ENCODE results near the gene SDK2.

The SDK2 gene

DNA sequence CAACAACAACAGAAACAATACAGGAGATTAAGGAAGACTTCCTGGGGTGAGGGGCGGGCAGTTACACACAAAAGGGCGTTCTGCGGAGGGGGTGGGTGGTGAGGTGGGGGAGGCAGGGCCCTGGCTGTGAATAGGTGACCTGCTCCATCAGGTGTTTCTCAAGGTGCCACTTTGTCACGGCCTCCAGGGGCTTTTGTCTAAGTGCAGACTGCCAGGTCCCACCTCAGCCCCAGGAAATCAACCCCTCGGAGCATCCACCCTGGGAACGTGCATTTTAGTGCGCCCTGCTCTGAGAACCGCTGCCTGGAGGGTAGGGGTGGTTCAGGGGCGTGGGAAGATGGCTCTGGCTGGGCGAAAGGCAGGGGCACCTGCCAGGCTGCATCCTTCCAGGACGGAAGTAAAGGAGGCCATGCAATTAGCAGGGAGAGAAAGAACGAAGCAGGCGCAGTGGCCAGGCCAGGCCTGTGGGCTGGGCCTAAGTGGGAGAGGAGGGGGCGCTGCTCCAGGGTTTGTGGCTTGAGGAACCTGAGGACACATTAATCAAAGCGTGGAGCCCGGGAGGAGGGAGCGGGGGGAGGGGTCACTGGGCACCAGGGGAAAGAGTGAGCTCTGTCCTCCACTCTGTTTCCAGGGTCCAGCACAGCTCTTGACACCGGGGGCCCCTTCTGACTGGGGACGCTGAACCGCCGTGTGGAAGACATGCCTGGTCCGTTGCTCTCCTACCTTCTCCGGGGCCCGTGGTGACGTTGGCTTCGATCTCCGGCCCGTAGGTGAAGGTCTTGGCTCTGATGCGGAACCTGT, 283.1 kb downstream of the SDK2 start:
- DNase-seq (ENCODE audit: low read depth): no peak

DNA sequence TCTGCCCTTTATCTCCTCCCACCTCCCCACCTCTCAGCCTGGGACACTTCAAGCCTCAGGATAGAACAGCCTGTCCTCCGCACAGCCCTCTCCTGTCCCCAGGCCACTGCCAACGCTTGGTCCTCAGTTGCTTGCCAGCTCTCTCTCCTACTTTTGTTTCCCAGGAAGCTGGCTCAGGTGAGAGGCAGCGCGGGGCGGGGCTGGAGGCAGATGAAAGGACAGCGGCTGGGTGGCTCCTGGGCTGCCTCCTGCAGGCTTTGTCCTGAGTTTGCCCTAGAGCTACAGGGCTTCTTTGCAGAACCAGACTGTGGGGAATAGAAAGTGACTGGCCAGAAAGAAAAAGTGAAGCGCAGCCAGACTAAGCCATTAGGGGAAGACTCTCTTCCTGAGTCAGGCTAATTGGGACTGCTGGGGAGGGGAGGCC, 284.2 kb downstream of the SDK2 start:
- no peak for DNase-seq (ENCODE audit: low read depth)

DNA sequence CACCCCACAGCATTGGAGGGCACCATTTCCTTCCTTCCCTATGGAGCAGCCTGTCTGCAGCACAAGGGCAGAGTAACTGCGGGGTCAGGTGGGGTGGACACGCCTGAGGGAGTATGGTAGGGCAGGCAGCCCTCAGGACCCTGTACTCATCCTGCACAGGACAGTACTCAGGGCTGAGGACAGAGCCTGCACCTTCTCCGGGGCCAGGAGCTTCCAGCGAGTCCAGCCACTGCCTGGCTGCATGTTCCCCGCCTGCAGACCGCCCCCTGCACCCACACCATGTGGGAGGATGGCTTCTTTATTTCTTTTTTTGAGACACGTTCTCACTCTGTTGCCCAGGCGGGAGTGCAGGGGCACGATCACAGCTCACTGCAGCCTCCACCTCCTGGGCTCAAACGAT, 284.9 kb downstream of the SDK2 start:
- DNase-seq (ENCODE audit: low read depth): no peak

DNA sequence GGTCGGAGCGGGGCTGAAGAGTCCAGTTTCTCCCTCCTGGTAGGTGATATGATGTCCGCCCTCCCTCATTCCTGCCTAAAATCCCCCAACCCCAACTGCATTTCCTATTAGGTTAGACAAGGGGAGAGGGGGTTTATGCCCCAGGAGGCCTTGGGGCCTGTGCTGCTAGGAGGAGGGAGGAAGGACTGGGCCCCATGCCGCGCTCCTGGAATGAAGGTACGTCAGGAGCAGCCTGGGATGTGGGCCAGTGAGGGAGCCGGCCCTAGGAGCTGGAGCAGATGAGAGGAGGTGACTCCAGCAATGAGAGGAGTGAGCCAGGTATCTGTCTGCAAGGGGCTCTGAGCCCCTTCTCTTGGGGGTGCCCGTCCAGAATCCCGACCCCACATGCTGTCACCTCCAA, 285.6 kb downstream of the SDK2 start:
- DNase-seq (ENCODE audit: low read depth): no peak

DNA sequence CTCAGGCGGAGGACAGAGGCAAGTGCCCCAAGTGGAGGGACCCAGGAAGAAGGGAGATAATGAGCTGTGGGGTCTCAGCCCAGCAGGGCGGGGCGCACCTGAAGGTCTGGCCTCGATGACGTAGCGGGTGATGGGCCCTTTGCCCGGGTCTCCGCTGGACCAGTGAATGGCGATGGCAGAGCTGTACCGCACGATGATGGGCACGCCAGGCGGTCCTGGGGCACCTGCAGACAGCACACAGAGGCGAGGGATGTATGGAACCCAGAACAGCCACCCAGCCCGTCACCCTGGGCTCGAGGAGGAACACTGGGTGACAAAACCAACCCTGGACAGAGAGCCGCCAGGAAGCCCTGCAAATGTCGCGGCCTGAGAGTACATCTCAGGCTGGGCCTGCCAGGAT, 286.3 kb downstream of the SDK2 start:
- no peak for DNase-seq (ENCODE audit: low read depth)

DNA sequence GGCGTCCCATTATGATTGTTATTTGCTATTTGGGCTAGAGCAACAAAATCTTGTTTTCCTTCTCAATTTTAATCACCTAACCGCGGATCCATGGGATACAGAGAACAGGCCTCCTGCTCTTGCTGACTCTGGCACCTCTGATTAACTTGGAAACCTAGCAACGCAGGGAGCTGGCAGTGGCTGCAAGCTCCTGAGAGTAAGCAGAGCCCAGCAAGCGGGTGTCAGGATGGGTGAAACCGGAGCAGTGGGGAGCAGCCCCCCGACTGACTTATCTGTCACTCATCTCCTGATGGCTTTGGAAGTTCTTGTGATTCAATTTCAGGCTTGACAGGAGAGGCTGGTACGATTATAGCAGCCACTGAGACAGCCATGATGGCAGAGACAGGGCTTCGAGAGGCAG, 286.9 kb downstream of the SDK2 start:
- DNase-seq (ENCODE audit: low read depth): no peak

DNA sequence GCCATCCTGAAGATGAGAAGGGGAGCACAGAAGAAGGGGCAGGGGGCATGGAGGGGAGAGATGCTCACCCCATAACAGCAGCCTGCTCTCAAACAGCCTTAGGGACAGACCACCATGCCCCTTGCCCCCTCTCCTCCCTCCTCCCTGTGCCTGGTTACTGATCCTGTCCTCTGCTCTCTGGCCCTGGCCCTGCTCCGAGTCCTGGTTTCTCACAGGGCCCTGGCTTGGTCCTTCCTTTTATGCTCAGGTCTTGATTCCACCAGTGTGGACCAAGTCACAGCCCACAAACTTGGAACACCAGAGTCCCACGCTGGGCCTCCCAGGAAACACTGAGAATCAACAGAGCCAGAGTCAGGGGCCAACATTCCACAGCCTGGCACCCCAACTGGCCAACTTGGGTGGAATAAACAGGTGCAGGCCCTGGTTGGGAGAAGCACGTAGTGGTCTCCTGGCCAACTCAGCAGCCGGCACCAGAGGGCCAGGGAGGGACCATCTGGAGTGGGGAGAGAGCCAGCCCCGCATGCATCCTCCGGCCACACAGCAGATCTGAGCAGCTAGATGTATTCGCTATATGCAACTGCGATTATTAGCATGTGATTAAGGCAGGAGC, 287.6 kb downstream of the SDK2 start:
- no peak for DNase-seq (ENCODE audit: low read depth)

DNA sequence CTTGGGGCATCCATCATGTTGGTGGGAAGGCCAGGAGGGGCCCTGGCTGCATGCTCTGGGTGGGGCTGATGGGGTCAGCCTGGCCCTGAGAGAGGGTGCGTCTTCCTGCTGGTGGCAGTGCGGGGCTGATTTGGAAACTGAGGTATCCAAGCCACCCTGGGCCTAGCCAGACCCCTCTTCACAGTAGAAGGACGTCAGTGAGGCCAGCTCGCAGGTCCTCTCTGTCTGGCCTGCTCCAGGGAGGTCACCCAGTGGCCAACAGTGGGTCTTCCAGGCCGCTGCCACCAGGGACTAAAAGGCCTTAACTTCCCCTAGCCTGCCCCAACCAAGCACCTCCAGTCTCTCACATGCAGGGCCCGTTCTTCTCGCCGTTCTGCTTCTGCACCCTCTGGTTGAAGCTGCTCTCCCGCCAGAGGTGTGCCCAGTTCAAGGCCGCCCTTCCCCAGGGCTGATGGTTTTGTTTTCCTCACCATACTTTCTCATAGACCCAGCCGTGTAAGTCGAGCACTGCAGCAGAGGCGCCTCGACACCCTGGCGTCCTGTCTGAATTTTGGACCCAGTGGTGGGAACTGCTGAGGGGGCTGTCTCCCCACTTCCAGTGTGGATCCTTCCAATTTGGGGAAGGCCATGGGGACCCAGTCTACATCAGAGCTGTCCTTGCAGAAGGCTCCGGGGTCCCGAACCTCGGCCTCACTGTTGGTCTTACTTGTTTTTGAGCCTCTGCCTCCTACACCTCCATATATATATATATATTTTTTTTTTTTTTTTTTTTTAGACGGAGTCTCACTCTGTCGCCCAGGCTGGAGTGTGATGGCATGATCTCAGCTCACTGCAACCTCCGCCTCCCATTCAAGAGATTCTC, 289.6 kb downstream of the SDK2 start:
- DNase-seq (ENCODE audit: low read depth): no peak

DNA sequence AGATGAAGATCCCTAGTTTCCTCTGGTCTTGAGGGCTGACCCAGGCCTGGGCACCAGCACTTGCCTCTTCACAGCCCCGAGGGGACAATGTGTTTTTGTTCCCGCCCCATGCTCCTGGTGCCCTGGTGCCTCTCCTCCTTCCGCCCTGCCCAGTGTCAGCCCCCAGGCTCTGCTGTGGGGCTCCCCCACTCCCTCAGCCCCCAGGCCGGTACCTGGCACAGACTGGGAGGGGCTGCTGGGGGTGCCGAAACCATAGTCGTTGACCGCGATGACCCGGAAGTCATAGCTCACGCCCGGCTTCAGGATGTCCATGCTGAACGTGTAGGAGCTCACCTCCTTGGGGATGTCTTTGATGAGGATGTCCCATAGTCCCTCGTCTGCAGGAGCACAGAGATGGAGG, 292.0 kb downstream of the SDK2 start:
- no peak for DNase-seq (ENCODE audit: low read depth)

DNA sequence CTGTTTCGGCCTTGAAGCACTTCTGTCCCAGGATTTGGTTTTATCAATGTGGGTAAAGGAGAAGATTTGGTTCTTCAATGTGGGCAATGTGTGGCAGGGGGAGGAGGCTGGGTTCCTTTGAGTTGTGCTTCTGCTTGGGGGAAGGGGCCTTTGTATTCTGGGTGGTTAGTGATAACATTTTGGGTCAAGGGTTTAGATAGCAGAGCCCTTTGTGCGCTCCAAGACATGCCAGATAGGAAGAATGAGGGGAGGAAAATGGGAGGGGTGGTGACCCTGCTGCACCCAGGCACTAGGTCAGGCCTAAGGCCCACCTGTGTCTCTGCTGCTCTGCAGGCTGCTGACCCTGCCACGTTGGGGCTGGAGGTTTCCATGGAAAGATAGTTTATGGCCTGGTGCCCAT, 292.5 kb downstream of the SDK2 start:
- DNase-seq (ENCODE audit: low read depth): no peak

DNA sequence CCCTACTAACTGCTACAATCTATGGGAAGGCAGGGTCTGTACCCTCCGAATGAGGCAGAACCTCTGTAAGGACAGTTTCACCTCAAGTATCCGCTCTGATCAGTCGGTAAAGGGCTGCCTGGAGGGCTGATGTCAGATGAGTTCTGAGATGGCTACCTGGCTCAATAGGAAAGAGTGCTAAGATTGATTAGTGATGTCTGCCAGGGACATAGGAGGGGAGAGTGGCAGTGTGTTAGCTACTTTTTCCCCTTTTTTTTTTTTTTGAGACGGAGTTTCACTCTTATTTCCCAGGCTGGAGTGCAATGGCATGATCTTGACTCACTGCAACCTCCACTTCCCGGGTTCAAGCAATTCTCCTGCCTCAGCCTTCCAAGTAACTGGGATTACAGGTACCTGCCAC, 293.4 kb downstream of the SDK2 start:
- no peak for DNase-seq (ENCODE audit: low read depth)

DNA sequence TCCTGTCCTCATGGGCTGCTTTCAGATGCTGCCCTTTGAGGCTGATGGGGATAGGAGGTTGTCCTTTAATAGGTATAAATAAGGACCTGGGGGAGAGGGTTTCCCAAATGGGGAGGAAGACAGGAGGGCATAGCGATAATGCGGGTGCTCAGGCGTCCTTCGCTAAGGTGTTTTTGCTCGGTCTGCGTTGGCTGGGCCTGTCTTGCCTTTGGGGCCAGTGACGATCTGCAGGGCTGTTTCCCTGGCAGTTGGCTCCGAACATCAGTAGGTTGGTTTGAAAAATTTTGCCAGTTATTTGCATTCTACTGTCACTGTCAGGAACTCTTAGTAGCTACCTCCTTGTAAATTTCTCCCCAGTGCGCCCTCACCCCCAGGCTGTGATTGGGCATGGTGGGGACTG, 294.6 kb downstream of the SDK2 start:
- DNase-seq (ENCODE audit: low read depth): no peak

DNA sequence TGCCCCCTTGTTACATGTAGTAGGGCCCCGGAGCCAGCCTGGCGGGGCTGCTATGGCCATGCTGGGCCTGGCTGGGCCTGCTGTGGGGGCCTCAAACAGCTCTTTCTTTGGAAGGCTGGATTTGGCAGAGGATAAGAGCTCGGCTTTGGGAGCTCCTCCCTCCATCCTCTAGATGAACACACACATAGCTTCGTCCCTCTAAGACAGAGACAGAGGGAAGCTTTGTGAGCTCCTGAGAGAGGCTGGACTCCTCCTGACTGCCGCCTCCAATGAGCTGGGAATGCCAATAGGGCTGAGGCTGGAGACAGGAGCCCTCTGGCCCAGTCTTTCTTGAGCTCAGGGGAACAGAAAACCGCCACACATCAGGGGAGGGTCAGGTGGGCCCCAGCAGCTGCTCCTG, 295.1 kb downstream of the SDK2 start:
- no peak for DNase-seq (ENCODE audit: low read depth)

DNA sequence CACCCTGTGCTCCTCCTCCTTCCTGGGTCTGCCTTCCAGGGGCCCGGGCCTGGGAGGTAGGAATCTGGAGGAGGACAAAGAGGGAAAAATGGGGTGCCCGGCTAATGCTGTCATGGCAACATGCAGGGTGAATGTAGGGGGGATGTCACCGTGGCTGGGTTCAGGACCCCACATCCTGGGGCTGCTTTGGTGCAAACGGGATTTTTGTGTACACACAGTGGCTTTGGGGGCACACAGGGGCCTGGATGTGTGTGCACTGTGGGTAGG, 295.5 kb downstream of the SDK2 start:
- no peak for DNase-seq (ENCODE audit: low read depth)

DNA sequence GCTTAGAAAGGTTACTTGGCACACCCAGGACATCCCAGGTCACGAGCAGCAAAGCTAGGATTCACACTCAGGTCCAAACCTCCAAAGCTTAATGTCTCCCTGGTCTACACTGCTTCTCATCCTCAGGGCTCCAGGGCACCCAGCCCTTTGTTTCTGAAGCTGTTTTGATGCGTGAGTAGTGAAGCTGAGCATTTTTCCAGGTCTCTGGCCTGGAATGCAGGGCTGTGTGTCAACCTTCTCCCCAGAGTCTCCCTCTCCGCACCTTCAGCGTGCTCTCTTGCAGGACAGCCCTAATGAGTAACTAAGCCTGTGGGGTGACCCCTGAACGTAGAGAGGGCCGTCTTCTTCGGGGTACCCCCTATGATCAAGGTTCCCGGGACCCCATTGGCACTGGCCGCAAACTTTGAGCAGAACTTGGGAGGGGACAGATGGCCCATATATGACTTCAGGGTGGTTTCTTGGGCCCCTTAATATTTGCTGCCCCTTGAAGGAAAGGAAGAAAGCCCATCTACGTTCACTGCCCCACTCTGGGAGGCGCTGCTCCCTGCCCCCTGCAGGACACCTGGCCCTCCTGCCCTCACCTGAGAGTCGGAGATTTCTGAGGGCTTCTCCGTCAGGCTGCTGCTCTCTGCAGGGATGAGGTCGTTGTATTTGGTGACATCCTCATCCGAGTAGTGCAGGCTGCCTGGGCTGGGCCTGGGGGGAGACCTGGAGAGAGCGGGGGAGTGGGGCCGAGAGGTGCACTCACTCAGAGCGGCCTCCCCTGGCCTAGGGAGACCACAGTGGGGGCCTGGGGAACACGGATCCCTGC, 296.0 kb downstream of the SDK2 start:
- DNase-seq (ENCODE audit: low read depth): no peak

DNA sequence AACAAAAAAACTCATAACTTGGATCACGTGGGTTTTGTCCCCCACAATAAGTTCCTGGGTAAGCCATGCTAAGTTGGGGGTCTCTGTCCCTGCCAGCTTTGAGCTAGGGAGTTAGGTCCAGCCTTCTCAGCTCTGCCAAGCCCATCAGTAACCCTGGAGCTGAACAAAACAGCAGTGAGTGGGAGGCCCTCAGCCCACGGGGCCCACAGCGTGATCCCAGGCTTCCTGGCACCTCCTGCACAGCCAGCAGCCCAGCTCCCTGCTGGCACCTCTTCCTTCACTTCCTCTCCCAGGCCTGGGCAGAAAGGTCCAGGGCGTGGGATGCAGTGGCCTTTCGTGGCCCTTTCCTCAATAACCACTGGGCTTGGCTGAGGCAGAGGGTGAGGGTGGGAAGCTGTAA, 296.9 kb downstream of the SDK2 start:
- DNase-seq (ENCODE audit: low read depth): no peak

DNA sequence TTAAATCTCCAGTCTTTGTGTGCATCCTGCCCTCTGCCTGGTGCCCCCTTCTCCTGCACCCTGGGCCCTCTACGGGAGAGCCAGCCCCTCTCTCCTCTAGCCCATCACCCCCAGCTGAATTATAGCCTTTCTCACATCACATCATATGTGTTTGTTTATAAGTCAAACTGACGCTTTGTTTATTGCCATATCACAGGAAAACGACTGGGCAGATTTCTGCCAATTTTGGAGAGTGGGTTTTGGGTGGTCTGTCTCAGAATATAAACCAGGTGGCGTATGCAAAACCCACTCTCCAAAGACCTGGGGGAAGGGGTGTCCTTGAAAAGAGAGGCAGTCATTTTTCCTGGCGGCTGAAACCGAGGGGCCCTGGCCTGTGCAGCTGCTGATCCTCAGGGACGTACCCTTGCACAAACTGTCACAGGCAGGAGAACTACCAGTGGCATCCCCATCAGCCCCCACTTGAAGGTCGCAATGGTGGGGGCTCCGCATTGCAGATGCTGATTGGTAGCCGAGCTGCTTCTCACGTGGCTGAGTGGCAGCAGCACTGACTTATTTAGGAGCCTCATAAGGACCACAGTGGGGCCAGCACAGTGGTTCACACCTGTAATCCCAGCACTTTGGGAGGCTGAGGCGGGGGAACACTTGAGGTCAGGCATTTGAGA, 297.6 kb downstream of the SDK2 start:
- no peak for DNase-seq (ENCODE audit: low read depth)

DNA sequence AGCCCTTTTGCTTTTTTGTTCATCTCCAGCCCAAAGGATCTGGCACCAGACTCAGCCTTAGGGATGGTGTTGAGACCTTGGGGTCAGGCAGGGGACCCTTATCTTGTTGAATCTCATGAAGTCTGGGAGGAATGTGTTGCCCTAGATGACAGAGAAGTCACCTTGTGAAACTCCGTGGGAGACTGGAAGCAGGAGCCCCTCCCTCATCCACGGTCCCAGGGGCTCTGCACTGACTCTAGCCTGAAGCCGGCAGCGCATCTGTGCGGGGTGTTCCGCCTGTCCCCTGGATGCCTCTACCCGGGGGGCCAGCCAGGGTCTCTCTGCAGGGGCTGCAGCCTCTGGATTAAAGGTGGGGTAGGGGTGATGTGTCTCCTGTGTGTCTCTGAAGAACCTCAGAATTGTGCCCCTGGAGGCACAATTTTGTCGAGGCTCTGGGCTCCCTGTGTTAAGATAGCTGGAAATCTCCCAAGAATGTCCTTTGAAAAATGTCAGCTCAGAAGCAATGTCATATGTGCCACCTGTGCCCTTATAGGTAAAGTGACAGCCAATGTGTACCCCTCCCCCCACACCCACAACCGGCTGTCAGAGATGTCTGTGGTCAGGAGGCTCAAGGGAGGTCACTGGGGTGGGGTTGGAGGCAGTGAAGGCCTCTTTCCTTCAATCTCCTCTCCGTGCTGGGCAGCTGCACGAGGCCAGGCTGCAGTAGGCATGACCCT, 300.3 kb downstream of the SDK2 start:
- no peak for DNase-seq (ENCODE audit: low read depth)

DNA sequence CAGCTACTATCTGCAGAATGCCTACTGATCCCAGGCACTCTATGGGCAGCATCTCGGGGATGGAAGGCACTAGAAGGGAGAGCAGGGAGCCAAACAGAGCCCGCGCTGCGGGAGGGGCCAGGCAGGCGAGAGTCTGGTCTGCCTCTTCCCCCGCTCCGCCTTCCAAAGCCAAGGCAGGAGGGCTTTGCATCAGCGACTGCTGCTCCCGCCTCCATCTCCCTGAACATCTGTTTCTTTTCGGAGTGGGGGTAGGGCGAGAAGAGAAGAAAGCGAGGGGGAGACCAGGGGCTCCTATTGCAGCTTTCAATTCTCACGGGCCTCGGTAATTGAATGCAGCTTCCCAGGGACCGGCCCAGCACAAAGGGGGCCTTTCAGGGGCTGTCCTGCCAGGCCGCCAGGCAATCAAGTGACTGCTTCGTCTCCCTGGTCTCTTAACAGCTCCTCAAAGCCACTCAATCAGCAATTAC, 301.0 kb downstream of the SDK2 start:
- DNase-seq (ENCODE audit: low read depth): peak; percentile 82

DNA sequence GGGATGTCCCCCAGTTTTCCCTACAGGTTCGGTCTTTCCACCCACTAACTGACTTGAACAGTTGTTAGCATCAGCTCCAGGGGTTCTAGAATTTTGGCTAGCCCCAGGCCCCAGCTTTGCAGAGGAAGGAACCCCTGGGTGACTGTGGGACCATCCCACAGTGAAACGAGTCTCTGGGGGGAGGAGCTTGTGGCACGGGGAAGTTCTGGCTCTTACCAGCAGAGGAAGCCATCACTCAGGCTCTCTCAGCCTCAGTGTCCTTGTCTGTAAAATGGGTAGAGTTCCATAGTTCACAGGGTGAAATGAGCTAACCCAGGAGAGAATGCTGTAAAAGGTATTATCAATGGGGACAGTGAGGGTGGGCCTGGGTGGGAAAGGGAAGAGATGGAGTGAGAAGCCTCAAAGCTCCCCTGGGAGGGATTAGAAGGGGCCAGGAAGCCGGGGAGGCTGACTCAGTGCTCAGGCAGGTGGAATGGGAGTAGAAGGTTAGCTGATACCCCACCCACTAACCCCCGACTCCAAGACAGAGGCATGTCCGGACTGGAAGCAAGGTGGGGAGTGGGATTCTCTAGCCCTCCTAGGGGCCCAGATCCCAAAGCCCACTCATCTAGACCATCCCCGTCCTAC, 301.6 kb downstream of the SDK2 start:
- peak; percentile 71 for DNase-seq (ENCODE audit: low read depth)

Data from EH (cell line).